Measurements from ENCODE around the gene FRMD1.

Gene FRMD1

GRCh38 chr6:168091381-168092264, 12.6 kb upstream of the FRMD1 start:
- Mint-ChIP-seq H3K27ac (peak overlapping the region in 1 of 2 donors; percentile 76), H3K9me3 (peaks cover 0 to 15% of the 10 kb centered on the region in 2 donors), H3K27me3 (no peaks in the 10 kb centered on the region), H3K4me3 (no peak overlapping the region), H3K4me1 (no peaks in the 10 kb centered on the region)
- DNase-seq (no peak), ATAC-seq (no peak)

GRCh38 chr6:168090706-168091105, 11.7 kb upstream of the FRMD1 start:
- DNase-seq (no peak), ATAC-seq (no peak)
- Mint-ChIP-seq H3K27ac (no peak overlapping the region), H3K4me3 (no peak overlapping the region), H3K9me3 (peaks cover 0 to 15% of the 10 kb centered on the region in 2 donors), H3K4me1 (no peaks in the 10 kb centered on the region), H3K27me3 (no peaks in the 10 kb centered on the region)

GRCh38 chr6:168090064-168090690, 11.2 kb upstream of the FRMD1 start:
- DNase-seq (no peak), ATAC-seq (no peak)
- Mint-ChIP-seq H3K27me3 (no peaks in the 10 kb centered on the region), H3K4me1 (no peaks in the 10 kb centered on the region), H3K4me3 (no peak overlapping the region), H3K27ac (no peak overlapping the region), H3K9me3 (peaks cover 0 to 15% of the 10 kb centered on the region in 2 donors)

GRCh38 chr6:168089186-168090063, 10.4 kb upstream of the FRMD1 start:
- no peaks in the 10 kb centered on the region for H3K27me3 Mint-ChIP-seq
- no peak overlapping the region for H3K4me3 Mint-ChIP-seq
- H3K27ac Mint-ChIP-seq, result no peak overlapping the region
- no peak for ATAC-seq
- no peaks in the 10 kb centered on the region for H3K4me1 Mint-ChIP-seq
- peaks cover 0 to 15% of the 10 kb centered on the region in 2 donors for H3K9me3 Mint-ChIP-seq
- DNase-seq, result no peak

GRCh38 chr6:168088161-168089053, 9.4 kb upstream of the FRMD1 start:
- Mint-ChIP-seq H3K4me1 (no peaks in the 10 kb centered on the region), H3K27ac (no peak overlapping the region)
- peak; percentile 3 for ATAC-seq

GRCh38 chr6:168087436-168088160, 8.6 kb upstream of the FRMD1 start:
- Mint-ChIP-seq H3K27ac (peak overlapping the region; percentile 27 to 57), H3K4me3 (no peak overlapping the region)

More at GRCh38 chr6:168088161-168089053, 9.4 kb upstream of the FRMD1 start:
- Mint-ChIP-seq H3K9me3 (peaks cover 0 to 15% of the 10 kb centered on the region in 2 donors), H3K27me3 (peaks cover 7% of the 10 kb centered on the region), H3K4me3 (no peak overlapping the region)
- DNase-seq, result no peak

GRCh38 chr6:168086616-168087015, 7.6 kb upstream of the FRMD1 start:
- no peaks in the 10 kb centered on the region for H3K4me1 Mint-ChIP-seq
- no peak overlapping the region for H3K27ac Mint-ChIP-seq
- H3K4me3 Mint-ChIP-seq, result no peak overlapping the region
- no peaks in the 10 kb centered on the region for H3K9me3 Mint-ChIP-seq
- no peak for DNase-seq
- peaks cover 12% of the 10 kb centered on the region for H3K27me3 Mint-ChIP-seq
- no peak for ATAC-seq

More at GRCh38 chr6:168087436-168088160, 8.6 kb upstream of the FRMD1 start:
- Mint-ChIP-seq H3K4me1 (no peaks in the 10 kb centered on the region), H3K27me3 (peaks cover 12% of the 10 kb centered on the region), H3K9me3 (peaks cover 0 to 9% of the 10 kb centered on the region in 2 donors)
- ATAC-seq (no peak), DNase-seq (no peak)

- no peaks in the 10 kb centered on the region for H3K4me1 Mint-ChIP-seq
These were observed 7.1 kb upstream of the FRMD1 start for GRCh38 chr6:168086066-168086465.

GRCh38 chr6:168084465-168085160, 5.6 kb upstream of the FRMD1 start:
- H3K9me3 Mint-ChIP-seq, result no peaks in the 10 kb centered on the region
- H3K27ac Mint-ChIP-seq, result no peak overlapping the region
- H3K4me1 Mint-ChIP-seq, result no peaks in the 10 kb centered on the region
- no peak for DNase-seq
- peaks cover 12% of the 10 kb centered on the region for H3K27me3 Mint-ChIP-seq
- ATAC-seq, result no peak
- no peak overlapping the region for H3K4me3 Mint-ChIP-seq

More at GRCh38 chr6:168086066-168086465, 7.1 kb upstream of the FRMD1 start:
- peaks cover 12% of the 10 kb centered on the region for H3K27me3 Mint-ChIP-seq
- ATAC-seq, result no peak
- no peaks in the 10 kb centered on the region for H3K9me3 Mint-ChIP-seq
- no peak overlapping the region for H3K27ac Mint-ChIP-seq
- no peak for DNase-seq
- no peak overlapping the region for H3K4me3 Mint-ChIP-seq

GRCh38 chr6:168083514-168083885, 4.5 kb upstream of the FRMD1 start:
- H3K27ac Mint-ChIP-seq, result no peak overlapping the region
- H3K4me1 Mint-ChIP-seq, result no peaks in the 10 kb centered on the region
- no peak overlapping the region for H3K4me3 Mint-ChIP-seq
- H3K27me3 Mint-ChIP-seq, result peaks cover 12% of the 10 kb centered on the region
- DNase-seq (no peak), ATAC-seq (no peak)
- H3K9me3 Mint-ChIP-seq, result no peaks in the 10 kb centered on the region

- no peak for ATAC-seq
- no peak for DNase-seq
- Mint-ChIP-seq H3K9me3 (no peaks in the 10 kb centered on the region), H3K4me1 (no peaks in the 10 kb centered on the region), H3K4me3 (no peak overlapping the region), H3K27ac (no peak overlapping the region), H3K27me3 (peaks cover 12% of the 10 kb centered on the region)
These were observed 4.0 kb upstream of the FRMD1 start for GRCh38 chr6:168082860-168083513.

- Mint-ChIP-seq H3K27me3 (peaks cover 12% of the 10 kb centered on the region), H3K27ac (no peak overlapping the region), H3K9me3 (no peaks in the 10 kb centered on the region), H3K4me3 (no peak overlapping the region), H3K4me1 (no peaks in the 10 kb centered on the region)
- DNase-seq (no peak), ATAC-seq (no peak)
These were observed 3.0 kb upstream of the FRMD1 start for GRCh38 chr6:168081858-168082546.

Measured in stimulated activated naive CD8-positive, alpha-beta T cell treated with anti-CD3 and anti-CD28 coated beads, Interleukin-15, amount 100 ng/mL, for 72 hours (primary cell).